HepG2 (cell line): Measurements from ENCODE around the gene MYL6. TPM values are rescaled to one million over a fixed set of nuclear protein-coding genes. Genes with fewer than 3 reads are reported as not detected.

ENCODE experiments used
- BCL6 ChIP-seq: IDR thresholded peaks from 2 replicates; pipeline ENCODE4 v1.6.1; 2016; ENCODE audit warnings: missing genetic modification reagents, missing compliant biosample characterization
- CBFB ChIP-seq: sonication (generic); formaldehyde crosslinking; IDR thresholded peaks from 2 replicates; pipeline ENCODE4 v1.4.0; 2020; ENCODE audit warnings: missing genetic modification reagents
- HNF4G ChIP-seq, 2 experiments: sonication (generic) in 1 of 2; formaldehyde crosslinking in 1 of 2; IDR thresholded peaks; 2 replicates each; pipeline versions ENCODE4 v1.4.0 to v1.6.1; 2011 to 2020; ENCODE audit warnings: borderline replicate concordance in 2 of 2, low read depth in 2 of 2, mild to moderate bottlenecking in 2 of 2, low read length in 1 of 2, missing genetic modification reagents in 1 of 2, moderate library complexity in 1 of 2
- KDM5A ChIP-seq: fragments of 200-600 bp; sonication (generic); IDR thresholded peaks from 2 replicates; pipeline ENCODE4 v1.7.0; 2018; ENCODE audit warnings: antibody characterized with exemption, mild to moderate bottlenecking, low read length, borderline replicate concordance
- NCOA5 ChIP-seq: sonication (generic); formaldehyde crosslinking; IDR thresholded peaks from 2 replicates; pipeline ENCODE4 v1.4.0; 2020; ENCODE audit warnings: missing genetic modification reagents
- POLR2G ChIP-seq: fragments of 200-400 bp; formaldehyde crosslinking; IDR thresholded peaks from 2 replicates; pipeline ENCODE4 v1.6.1; 2018; ENCODE audit warnings: mild to moderate bottlenecking, low read depth, low read length, moderate library complexity
- RXRA ChIP-seq: sonication (generic); formaldehyde crosslinking; IDR thresholded peaks from 2 replicates; pipeline ENCODE4 v1.5.1; 2020; ENCODE audit warnings: missing genetic modification reagents
- TBX2 ChIP-seq: sonication (generic); formaldehyde crosslinking; IDR thresholded peaks from 2 replicates; pipeline ENCODE4 v1.5.0; 2020; ENCODE audit warnings: missing genetic modification reagents, mild to moderate bottlenecking, borderline replicate concordance
- TSC22D2 ChIP-seq: sonication (generic); formaldehyde crosslinking; IDR thresholded peaks from 2 replicates; pipeline ENCODE4 v1.5.1; 2020; ENCODE audit warnings: missing genetic modification reagents, mild to moderate bottlenecking, borderline replicate concordance
- ZNF563 ChIP-seq: sonication (generic); formaldehyde crosslinking; IDR thresholded peaks from 2 replicates; pipeline ENCODE4 v1.8.0; 2022; ENCODE audit warnings: mild to moderate bottlenecking, moderate library complexity, missing genetic modification reagents
- ZSCAN30 ChIP-seq: sonication (generic); formaldehyde crosslinking; IDR thresholded peaks from 2 replicates; pipeline ENCODE4 v1.5.0; 2020; ENCODE audit warnings: mild to moderate bottlenecking, missing genetic modification reagents
- polyA plus RNA-seq, 8 experiments: library from polyadenylated mRNA; depleted of rRNA in 3 of 8; stranded (reverse) in 7 of 8; unstranded in 1 of 8; fragments of >200 nt; fragmentation: Illumina TruSeq in 4 of 8; extraction: Trizol in 4 of 8; gene quantifications; 2 replicates each; pipeline versions ENCODE4 v1.2.1 to v1.2.3, GENCODE V29; 2011 to 2016; ENCODE audit warnings: low read depth in 4 of 8, missing spikeins in 1 of 8, mixed read lengths in 1 of 8; ENCODE audit not compliant: insufficient read depth in 1 of 8
- total RNA-seq, 5 experiments: library from RNA; depleted of rRNA; stranded (reverse); fragments of >200 nt; fragmentation: Illumina TruSeq; extraction: Trizol; gene quantifications; 2 replicates each; pipeline ENCODE4 v1.2.3, GENCODE V29; 2016; ENCODE audit warnings: low read depth in 1 of 5
- TF ChIP-seq, protein P1 (sequence below): sonication (generic); formaldehyde crosslinking; IDR thresholded peaks from 2 replicates; pipeline ENCODE4 v1.5.0; 2020; ENCODE audit warnings: mild to moderate bottlenecking, missing genetic modification reagents, moderate library complexity
- TF ChIP-seq, protein P2 (sequence below): sonication (generic); formaldehyde crosslinking; IDR thresholded peaks from 2 replicates; pipeline ENCODE4 v1.4.0; 2020; ENCODE audit warnings: missing genetic modification reagents
- TF ChIP-seq, protein P3 (sequence below), 2 experiments: sonication (generic) in 1 of 2; formaldehyde crosslinking in 1 of 2; IDR thresholded peaks; 2 replicates each; pipeline versions ENCODE4 v1.4.0 to v1.6.1; 2018 to 2020; ENCODE audit warnings: missing genetic modification reagents in 2 of 2, borderline replicate concordance in 1 of 2, low read depth in 1 of 2, mild to moderate bottlenecking in 1 of 2, missing biosample characterization in 1 of 2
- TF ChIP-seq, protein P4 (sequence below): sonication (generic); formaldehyde crosslinking; IDR thresholded peaks from 2 replicates; pipeline ENCODE4 v1.4.0; 2020; ENCODE audit warnings: missing genetic modification reagents

Gene MYL6
- total and polyA plus RNA-seq, 2 of the 13 experiments (the other 11 are each of a cell fraction or from before 2014, with no cell fraction given): 1,127 to 1,192 TPM

DNA sequence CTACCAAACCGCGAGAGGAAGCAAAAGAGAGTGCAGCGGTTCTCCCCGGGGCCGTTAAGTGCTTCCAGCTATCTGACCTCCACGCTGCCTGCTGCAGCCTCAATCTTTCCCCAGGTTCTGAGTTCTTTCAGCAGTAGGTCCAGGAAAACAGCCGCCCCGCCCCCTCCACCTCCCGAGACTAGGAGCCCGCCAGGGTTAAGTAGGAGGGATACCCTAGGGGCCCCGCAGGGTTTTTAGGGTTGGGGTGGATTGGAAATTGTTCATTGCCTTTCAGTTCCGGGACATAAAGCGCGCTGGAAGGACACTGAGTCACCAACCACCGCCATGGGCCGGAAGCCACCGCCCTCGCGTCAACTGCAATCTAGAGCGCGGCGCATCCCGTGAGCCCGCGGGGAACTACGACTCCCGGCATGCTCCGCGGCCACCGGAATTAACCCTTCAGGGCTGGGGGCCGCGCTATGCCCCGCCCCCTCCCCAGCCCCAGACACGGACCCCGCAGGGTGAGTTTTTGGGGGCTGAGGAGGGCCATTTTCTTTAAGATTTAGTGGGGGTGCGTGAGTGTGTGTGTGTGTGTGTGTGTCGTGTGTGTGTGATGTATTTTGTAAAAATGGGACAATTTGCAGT lies 5.9 kb upstream of the MYL6 start, which contains the start of gene MYL6B (continued):
- TF ChIP-seq, protein P1, sequence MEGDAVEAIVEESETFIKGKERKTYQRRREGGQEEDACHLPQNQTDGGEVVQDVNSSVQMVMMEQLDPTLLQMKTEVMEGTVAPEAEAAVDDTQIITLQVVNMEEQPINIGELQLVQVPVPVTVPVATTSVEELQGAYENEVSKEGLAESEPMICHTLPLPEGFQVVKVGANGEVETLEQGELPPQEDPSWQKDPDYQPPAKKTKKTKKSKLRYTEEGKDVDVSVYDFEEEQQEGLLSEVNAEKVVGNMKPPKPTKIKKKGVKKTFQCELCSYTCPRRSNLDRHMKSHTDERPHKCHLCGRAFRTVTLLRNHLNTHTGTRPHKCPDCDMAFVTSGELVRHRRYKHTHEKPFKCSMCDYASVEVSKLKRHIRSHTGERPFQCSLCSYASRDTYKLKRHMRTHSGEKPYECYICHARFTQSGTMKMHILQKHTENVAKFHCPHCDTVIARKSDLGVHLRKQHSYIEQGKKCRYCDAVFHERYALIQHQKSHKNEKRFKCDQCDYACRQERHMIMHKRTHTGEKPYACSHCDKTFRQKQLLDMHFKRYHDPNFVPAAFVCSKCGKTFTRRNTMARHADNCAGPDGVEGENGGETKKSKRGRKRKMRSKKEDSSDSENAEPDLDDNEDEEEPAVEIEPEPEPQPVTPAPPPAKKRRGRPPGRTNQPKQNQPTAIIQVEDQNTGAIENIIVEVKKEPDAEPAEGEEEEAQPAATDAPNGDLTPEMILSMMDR (CRISPR knock-in tag): peak; percentile 25; the same call in 1 of the 2 replicates
- TF ChIP-seq RXRA (CRISPR knock-in tag) (peak; percentile 60), KDM5A (peak; percentile 69; the same call in 1 of the 2 replicates), HNF4G (IDR thresholded peaks at IDR 0.05; ENCODE audit: borderline replicate concordance, low read depth, low read length) (peak; percentile 50; the same call in 1 of the 2 replicates), HNF4G (CRISPR knock-in tag; IDR thresholded peaks at IDR 0.05; ENCODE audit: borderline replicate concordance, low read depth) (no peak), ZNF563 (peak; percentile 33; the same call in 1 of the 2 replicates), TSC22D2 (CRISPR knock-in tag) (0 out of 2 replicates have a peak, but pooled peaks have one; percentile 27), NCOA5 (CRISPR knock-in tag) (no peak), BCL6 (CRISPR knock-in tag) (0 out of 2 replicates have a peak, but pooled peaks have one; percentile 25), CBFB (CRISPR knock-in tag) (peak; percentile 68; the same call in 1 of the 2 replicates), TBX2 (CRISPR knock-in tag) (peak; percentile 47; the same call in 1 of the 2 replicates), ZSCAN30 (CRISPR knock-in tag) (no peak), POLR2G (peak; percentile 71)
- TF ChIP-seq, protein P2, sequence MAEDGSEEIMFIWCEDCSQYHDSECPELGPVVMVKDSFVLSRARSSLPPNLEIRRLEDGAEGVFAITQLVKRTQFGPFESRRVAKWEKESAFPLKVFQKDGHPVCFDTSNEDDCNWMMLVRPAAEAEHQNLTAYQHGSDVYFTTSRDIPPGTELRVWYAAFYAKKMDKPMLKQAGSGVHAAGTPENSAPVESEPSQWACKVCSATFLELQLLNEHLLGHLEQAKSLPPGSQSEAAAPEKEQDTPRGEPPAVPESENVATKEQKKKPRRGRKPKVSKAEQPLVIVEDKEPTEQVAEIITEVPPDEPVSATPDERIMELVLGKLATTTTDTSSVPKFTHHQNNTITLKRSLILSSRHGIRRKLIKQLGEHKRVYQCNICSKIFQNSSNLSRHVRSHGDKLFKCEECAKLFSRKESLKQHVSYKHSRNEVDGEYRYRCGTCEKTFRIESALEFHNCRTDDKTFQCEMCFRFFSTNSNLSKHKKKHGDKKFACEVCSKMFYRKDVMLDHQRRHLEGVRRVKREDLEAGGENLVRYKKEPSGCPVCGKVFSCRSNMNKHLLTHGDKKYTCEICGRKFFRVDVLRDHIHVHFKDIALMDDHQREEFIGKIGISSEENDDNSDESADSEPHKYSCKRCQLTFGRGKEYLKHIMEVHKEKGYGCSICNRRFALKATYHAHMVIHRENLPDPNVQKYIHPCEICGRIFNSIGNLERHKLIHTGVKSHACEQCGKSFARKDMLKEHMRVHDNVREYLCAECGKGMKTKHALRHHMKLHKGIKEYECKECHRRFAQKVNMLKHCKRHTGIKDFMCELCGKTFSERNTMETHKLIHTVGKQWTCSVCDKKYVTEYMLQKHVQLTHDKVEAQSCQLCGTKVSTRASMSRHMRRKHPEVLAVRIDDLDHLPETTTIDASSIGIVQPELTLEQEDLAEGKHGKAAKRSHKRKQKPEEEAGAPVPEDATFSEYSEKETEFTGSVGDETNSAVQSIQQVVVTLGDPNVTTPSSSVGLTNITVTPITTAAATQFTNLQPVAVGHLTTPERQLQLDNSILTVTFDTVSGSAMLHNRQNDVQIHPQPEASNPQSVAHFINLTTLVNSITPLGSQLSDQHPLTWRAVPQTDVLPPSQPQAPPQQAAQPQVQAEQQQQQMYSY (CRISPR knock-in tag): no peak
- TF ChIP-seq, protein P3, sequence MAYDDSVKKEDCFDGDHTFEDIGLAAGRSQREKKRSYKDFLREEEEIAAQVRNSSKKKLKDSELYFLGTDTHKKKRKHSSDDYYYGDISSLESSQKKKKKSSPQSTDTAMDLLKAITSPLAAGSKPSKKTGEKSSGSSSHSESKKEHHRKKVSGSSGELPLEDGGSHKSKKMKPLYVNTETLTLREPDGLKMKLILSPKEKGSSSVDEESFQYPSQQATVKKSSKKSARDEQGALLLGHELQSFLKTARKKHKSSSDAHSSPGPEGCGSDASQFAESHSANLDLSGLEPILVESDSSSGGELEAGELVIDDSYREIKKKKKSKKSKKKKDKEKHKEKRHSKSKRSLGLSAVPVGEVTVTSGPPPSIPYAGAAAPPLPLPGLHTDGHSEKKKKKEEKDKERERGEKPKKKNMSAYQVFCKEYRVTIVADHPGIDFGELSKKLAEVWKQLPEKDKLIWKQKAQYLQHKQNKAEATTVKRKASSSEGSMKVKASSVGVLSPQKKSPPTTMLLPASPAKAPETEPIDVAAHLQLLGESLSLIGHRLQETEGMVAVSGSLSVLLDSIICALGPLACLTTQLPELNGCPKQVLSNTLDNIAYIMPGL (CRISPR knock-in tag; IDR thresholded peaks at IDR 0.05; ENCODE audit: borderline replicate concordance in 1 of 2, low read depth in 1 of 2): peak in 1 of 2 experiments; percentile 48; a peak in 1 of 4 replicates
- TF ChIP-seq, protein P4, sequence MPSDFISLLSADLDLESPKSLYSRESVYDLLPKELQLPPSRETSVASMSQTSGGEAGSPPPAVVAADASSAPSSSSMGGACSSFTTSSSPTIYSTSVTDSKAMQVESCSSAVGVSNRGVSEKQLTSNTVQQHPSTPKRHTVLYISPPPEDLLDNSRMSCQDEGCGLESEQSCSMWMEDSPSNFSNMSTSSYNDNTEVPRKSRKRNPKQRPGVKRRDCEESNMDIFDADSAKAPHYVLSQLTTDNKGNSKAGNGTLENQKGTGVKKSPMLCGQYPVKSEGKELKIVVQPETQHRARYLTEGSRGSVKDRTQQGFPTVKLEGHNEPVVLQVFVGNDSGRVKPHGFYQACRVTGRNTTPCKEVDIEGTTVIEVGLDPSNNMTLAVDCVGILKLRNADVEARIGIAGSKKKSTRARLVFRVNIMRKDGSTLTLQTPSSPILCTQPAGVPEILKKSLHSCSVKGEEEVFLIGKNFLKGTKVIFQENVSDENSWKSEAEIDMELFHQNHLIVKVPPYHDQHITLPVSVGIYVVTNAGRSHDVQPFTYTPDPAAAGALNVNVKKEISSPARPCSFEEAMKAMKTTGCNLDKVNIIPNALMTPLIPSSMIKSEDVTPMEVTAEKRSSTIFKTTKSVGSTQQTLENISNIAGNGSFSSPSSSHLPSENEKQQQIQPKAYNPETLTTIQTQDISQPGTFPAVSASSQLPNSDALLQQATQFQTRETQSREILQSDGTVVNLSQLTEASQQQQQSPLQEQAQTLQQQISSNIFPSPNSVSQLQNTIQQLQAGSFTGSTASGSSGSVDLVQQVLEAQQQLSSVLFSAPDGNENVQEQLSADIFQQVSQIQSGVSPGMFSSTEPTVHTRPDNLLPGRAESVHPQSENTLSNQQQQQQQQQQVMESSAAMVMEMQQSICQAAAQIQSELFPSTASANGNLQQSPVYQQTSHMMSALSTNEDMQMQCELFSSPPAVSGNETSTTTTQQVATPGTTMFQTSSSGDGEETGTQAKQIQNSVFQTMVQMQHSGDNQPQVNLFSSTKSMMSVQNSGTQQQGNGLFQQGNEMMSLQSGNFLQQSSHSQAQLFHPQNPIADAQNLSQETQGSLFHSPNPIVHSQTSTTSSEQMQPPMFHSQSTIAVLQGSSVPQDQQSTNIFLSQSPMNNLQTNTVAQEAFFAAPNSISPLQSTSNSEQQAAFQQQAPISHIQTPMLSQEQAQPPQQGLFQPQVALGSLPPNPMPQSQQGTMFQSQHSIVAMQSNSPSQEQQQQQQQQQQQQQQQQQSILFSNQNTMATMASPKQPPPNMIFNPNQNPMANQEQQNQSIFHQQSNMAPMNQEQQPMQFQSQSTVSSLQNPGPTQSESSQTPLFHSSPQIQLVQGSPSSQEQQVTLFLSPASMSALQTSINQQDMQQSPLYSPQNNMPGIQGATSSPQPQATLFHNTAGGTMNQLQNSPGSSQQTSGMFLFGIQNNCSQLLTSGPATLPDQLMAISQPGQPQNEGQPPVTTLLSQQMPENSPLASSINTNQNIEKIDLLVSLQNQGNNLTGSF (CRISPR knock-in tag): no peak; the same call in 1 of the 2 replicates
